Measurements from ENCODE around the gene EFNA2. TPM values are rescaled to one million over a fixed set of nuclear protein-coding genes. Genes with fewer than 3 reads are reported as not detected.

The EFNA2 gene
- total RNA-seq, 1 donor from 2014 or later: 14.6 TPM

DNA sequence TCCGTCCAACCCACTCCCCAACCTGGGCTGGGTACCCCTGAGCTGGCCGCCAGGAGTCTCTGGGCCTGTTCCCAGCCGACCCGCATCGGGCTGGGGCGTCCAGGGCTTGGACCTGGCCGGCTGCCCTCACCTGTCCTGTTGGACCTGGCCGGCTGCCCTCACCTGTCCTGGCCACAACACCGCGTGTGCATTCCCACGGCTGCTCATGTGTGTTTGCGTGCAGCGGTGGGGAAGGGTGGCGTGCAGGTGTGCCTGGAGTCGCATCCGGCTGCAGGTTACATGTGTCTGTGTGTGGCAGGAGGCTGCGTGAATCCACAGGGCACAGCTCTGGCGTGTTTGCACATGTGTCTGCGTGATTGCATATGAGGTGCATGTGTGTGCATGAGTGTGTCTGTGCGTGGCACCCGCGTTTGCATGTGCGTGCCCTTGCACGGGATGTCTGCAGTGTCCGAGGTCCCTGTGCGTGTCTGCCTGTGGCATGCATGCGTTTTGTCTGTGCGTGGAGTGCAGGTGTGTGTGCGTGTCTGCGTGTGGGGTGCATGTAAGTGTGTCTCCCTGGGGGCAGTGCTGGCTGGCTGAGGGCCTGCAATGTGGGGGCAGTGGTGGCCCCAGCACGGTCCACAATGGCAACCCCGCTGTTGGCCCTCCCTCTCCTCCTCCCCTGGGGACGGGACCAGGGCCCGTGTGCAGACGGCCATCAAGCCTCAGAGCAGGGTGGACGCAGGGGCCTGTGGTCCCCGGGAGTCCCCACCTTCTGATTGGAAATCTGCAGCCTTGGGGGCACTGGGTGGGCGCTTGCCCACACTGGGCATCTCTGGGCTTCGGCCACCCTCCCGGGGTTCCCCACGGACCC lies 3.4 kb downstream of the EFNA2 start:
- Mint-ChIP-seq H3K36me3 (ENCODE audit: low read depth, unreplicated experiment) (no peaks in the 10 kb centered on the region), H3K9me3 (ENCODE audit: unreplicated experiment) (no peaks in the 10 kb centered on the region), H3K27ac (ENCODE audit: unreplicated experiment) (no peak overlapping the region), H3K4me1 (ENCODE audit: unreplicated experiment) (no peaks in the 10 kb centered on the region), H3K4me3 (ENCODE audit: unreplicated experiment) (no peak overlapping the region), H3K27me3 (ENCODE audit: unreplicated experiment) (peaks cover 14% of the 10 kb centered on the region)
- DNase-seq (ENCODE audit: low spot score): no peak
- TF ChIP-seq, protein P1, sequence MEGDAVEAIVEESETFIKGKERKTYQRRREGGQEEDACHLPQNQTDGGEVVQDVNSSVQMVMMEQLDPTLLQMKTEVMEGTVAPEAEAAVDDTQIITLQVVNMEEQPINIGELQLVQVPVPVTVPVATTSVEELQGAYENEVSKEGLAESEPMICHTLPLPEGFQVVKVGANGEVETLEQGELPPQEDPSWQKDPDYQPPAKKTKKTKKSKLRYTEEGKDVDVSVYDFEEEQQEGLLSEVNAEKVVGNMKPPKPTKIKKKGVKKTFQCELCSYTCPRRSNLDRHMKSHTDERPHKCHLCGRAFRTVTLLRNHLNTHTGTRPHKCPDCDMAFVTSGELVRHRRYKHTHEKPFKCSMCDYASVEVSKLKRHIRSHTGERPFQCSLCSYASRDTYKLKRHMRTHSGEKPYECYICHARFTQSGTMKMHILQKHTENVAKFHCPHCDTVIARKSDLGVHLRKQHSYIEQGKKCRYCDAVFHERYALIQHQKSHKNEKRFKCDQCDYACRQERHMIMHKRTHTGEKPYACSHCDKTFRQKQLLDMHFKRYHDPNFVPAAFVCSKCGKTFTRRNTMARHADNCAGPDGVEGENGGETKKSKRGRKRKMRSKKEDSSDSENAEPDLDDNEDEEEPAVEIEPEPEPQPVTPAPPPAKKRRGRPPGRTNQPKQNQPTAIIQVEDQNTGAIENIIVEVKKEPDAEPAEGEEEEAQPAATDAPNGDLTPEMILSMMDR (IDR thresholded peaks at IDR 0.05; ENCODE audit: unreplicated experiment): no peak

DNA sequence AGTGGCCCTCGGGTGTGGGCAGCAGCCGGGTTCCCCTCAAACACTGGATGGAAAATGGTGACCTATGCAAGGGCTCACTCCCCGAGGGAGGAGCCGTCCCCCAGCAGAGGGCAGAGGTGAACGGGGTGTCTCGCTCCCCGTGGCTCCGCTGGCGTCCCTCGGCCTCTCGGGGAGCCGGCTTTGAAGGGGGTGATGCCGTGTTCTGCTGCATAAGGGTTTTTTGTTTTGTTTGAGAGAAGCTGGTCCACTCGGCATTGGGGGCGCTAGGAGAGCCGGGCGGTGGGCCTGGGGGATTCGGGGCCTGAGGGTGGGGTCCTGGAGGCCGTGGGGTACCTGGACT lies 4.0 kb downstream of the EFNA2 start:
- H3K4me3 Mint-ChIP-seq (ENCODE audit: unreplicated experiment): no peak overlapping the region
- DNase-seq (ENCODE audit: low spot score): no peak
- no peak overlapping the region for H3K27ac Mint-ChIP-seq (ENCODE audit: unreplicated experiment)
- TF ChIP-seq, protein P1 (IDR thresholded peaks at IDR 0.05; ENCODE audit: unreplicated experiment): no peak
- H3K27me3 Mint-ChIP-seq (ENCODE audit: unreplicated experiment): peaks cover 9% of the 10 kb centered on the region
- H3K4me1 Mint-ChIP-seq (ENCODE audit: unreplicated experiment): no peaks in the 10 kb centered on the region
- H3K36me3 Mint-ChIP-seq (ENCODE audit: low read depth, unreplicated experiment): no peaks in the 10 kb centered on the region
- H3K9me3 Mint-ChIP-seq (ENCODE audit: unreplicated experiment): no peaks in the 10 kb centered on the region

DNA sequence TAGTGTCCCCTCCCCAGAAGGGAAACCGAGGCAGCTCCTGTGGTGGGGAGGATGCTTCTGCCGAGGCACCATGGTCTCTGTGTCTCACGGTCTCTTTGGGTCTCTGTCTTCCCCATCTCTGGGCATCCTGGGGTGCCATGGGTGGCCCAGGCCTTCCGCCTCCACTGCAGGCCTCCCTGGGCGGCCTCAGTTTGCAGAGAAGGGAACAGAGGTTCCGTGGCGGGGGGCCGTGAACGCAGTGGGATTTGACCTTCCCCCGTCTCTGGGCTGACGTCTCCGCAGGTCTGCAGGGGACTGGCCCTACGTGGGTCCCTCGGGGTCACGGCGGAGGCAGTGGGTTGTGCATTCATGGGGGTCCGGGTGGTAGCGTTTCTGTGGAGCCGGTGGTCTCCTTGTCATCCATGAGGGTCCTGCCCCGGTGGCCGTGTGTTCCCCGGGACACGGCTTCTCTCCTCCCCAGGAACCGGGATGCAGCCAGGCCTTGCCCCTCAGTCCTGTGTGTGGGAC lies 4.6 kb downstream of the EFNA2 start:
- Mint-ChIP-seq H3K4me1 (ENCODE audit: unreplicated experiment) (no peaks in the 10 kb centered on the region), H3K9me3 (ENCODE audit: unreplicated experiment) (no peaks in the 10 kb centered on the region), H3K36me3 (ENCODE audit: low read depth, unreplicated experiment) (no peaks in the 10 kb centered on the region), H3K4me3 (ENCODE audit: unreplicated experiment) (no peak overlapping the region), H3K27ac (ENCODE audit: unreplicated experiment) (no peak overlapping the region), H3K27me3 (ENCODE audit: unreplicated experiment) (peaks cover 4% of the 10 kb centered on the region)
- DNase-seq (ENCODE audit: low spot score): no peak
- TF ChIP-seq, protein P1 (IDR thresholded peaks at IDR 0.05; ENCODE audit: unreplicated experiment): no peak

DNA sequence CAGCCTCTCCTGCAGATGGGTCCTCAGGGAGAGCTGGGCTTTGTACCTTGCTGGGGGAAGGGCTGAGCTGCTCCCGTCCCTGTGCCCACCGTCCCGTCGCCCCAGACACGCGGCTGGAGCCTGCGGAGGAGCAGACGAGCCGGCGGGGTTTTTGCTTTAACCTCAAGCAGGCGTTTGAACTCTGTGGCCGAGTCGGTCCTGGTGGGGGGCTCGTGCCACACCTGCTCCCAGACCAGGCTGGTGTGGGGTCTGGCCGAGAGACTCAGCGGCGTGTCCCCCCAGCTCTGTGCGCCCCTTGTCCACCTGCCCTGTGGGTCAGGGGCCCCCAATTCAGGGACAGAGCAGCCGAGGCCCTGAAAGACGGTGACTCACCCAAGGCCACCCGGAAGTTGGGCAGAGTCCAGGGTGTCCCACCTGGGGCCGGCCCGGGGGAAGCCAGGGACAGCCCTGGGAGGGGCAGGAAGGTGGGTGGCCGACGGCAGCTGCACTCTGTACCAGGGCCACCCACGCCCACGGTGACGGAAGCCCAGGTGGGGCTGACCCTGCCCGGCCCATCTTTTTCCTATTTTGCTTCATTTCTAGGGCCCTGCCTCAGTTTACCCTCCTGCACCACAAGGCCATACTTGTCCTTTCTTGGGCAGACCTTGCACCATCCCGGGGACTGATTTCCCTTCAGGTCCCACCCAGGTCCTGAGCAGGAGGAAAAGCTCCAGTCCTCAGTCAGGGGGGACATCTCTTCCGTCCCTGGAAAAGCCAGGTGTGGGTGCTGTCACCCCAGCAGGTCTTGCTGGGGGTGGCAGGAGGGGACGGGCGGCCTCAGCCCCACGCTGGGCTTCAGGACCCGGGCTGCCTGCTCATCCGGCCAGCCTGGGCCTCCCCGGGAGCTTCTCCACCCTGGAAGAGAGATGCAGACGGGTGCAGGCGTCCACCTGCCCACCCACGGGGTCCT lies 5.3 kb downstream of the EFNA2 start:
- Mint-ChIP-seq H3K4me3 (ENCODE audit: unreplicated experiment) (no peak overlapping the region), H3K27me3 (ENCODE audit: unreplicated experiment) (peaks cover 4% of the 10 kb centered on the region), H3K36me3 (ENCODE audit: low read depth, unreplicated experiment) (no peaks in the 10 kb centered on the region), H3K27ac (ENCODE audit: unreplicated experiment) (no peak overlapping the region), H3K4me1 (ENCODE audit: unreplicated experiment) (no peaks in the 10 kb centered on the region), H3K9me3 (ENCODE audit: unreplicated experiment) (no peaks in the 10 kb centered on the region)
- no peak for DNase-seq (ENCODE audit: low spot score)
- TF ChIP-seq, protein P1 (IDR thresholded peaks at IDR 0.05; ENCODE audit: unreplicated experiment): no peak

Measured in endothelial cell (in vitro differentiated cells).